ENCODE data around the gene GJC1.

GRCh38 chr17:44812263-44812662 is 17.8 kb downstream of the GJC1 start:
- TF ChIP-seq CTCF (IDR thresholded peaks at IDR 0.05 in 2 of 3, conservative IDR thresholded peaks at IDR 0.05 in 1 of 3; ENCODE audit: insufficient read depth in 2 of 3, low read depth in 1 of 3, low read length in 3 of 3) (no peak), SUPT5H (IDR thresholded peaks at IDR 0.05) (no peak), ZBED1 (IDR thresholded peaks at IDR 0.05) (no peak), POLR3A (IDR thresholded peaks at IDR 0.05; ENCODE audit: borderline replicate concordance, extremely low read depth, insufficient read depth, insufficient read length) (no peak), CHD2 (IDR thresholded peaks at IDR 0.05; ENCODE audit: low read depth, low read length) (no peak), ZNF431 (CRISPR knock-in tag; IDR thresholded peaks at IDR 0.05) (no peak), TEAD2 (tag; IDR thresholded peaks at IDR 0.05) (no peak), RFX5 (IDR thresholded peaks at IDR 0.05; ENCODE audit: low read depth, low read length) (no peak), PHF20 (IDR thresholded peaks at IDR 0.05; ENCODE audit: partially characterized antibody) (no peak), ZNF780A (CRISPR knock-in tag; IDR thresholded peaks at IDR 0.05) (no peak), POLR2AphosphoS5 (IDR thresholded peaks at IDR 0.05; ENCODE audit: control insufficient read depth, insufficient read depth, low read depth, low read length) (no peak)
